T-helper 1 cell treated with Interleukin-12 subunit alpha and Interleukin-12 subunit beta and Interleukin-4 antibody, amounts not matched to agents 30 μg/mL and 1 μg/mL, for 36 hours (primary cell): ENCODE results near the gene DOK3.

Experiments
- H3K27ac Mint-ChIP-seq: one replicate; pipeline ENCODE4 v1.8.0; 2021; ENCODE audit warnings: mild to moderate bottlenecking, mixed read lengths
- H3K27me3 Mint-ChIP-seq: one replicate; pipeline ENCODE4 v1.8.0; 2021; ENCODE audit warnings: low read depth, mixed read lengths
- H3K36me3 Mint-ChIP-seq: one replicate; pipeline ENCODE4 v1.8.0; 2021; ENCODE audit warnings: low read depth, mixed read lengths
- H3K4me1 Mint-ChIP-seq: one replicate; pipeline ENCODE4 v1.8.0; 2021; ENCODE audit warnings: low read depth, mixed read lengths
- H3K4me3 Mint-ChIP-seq: one replicate; pipeline ENCODE4 v1.8.0; 2021; ENCODE audit warnings: mild to moderate bottlenecking, moderate library complexity, mixed read lengths
- H3K9me3 Mint-ChIP-seq: one replicate; pipeline ENCODE4 v1.8.0; 2021; ENCODE audit warnings: mixed read lengths

The DOK3 gene

DNA sequence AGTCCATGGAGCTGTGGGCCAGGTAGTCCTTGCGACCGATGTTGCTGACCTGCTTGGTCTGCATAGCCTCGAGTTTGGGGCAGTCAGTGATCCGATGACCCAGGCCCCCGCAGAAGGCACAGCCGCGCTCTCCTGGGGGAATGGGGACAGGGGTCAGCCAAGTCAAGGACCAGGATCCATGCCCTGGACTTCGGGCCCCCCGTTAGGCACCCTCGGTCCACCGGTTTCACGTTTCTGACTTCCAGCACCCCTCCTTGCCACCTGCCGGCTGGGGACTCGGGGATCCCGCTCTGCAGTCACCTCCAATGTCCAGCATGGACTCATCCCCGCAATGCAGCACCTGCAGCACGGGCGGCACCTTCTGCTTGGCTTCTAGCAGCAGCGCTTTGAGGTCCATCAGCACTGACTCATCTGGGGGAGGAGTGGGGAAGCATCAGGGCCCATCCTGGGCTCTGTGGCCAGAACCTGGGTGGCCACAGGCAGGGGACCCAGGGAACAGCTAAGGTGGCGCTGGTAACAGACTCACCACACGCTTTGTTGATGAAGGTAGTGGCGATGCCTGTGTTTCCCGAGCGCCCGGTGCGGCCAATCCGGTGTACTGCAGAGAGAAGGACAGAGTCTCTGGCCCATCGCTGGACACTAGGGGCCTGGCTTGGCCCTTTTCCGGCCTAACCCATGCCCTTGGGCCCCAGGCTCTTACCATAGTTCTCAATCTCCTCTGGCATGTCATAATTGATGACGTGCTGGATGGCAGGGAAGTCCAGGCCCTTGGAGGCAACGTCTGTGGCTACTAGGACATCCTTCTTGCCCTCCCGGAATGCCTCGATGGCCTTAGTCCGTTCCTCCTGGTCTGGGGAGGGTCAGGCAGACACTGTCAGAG, 2.4 kb upstream of the DOK3 start:
- no peak overlapping the region for H3K4me3 Mint-ChIP-seq
- H3K36me3 Mint-ChIP-seq = peaks cover 38% of the 10 kb centered on the region
- no peaks in the 10 kb centered on the region for H3K27me3 Mint-ChIP-seq
- no peaks in the 10 kb centered on the region for H3K9me3 Mint-ChIP-seq
- no peak overlapping the region for H3K27ac Mint-ChIP-seq
- peaks cover 23% of the 10 kb centered on the region for H3K4me1 Mint-ChIP-seq

DNA sequence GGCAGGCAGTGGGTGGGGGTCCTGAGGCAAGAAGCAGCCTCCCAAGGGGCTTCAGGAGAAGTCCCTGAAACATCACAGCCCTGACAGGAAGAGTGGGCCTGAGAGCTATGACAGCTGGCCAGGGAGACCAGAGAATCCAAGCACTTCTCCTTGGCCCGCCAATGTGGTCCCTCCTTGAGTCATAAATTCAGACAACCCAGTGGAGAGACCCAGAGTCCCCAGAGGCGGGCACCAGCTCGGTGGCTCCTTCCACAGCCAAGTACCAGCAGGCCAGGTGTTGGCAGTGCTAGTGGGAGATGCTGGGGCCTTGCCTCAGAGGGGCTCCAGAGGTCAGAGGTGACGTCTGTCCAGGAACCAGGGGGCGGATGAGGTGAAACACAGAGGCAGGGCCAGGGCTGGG, 1.6 kb upstream of the DOK3 start:
- Mint-ChIP-seq H3K4me1 (peaks cover 17% of the 10 kb centered on the region), H3K36me3 (peaks cover 32% of the 10 kb centered on the region), H3K27me3 (no peaks in the 10 kb centered on the region), H3K4me3 (no peak overlapping the region), H3K9me3 (no peaks in the 10 kb centered on the region), H3K27ac (no peak overlapping the region)

GRCh38 chr5:177510567-177511053, 984 bp upstream of the DOK3 start:
- Mint-ChIP-seq H3K4me1 (peaks cover 12% of the 10 kb centered on the region), H3K27me3 (no peaks in the 10 kb centered on the region), H3K9me3 (no peaks in the 10 kb centered on the region), H3K4me3 (no peak overlapping the region), H3K36me3 (peaks cover 26% of the 10 kb centered on the region), H3K27ac (no peak overlapping the region)

- Mint-ChIP-seq H3K36me3 (peaks cover 22% of the 10 kb centered on the region), H3K27ac (no peak overlapping the region), H3K4me1 (peaks cover 6% of the 10 kb centered on the region), H3K27me3 (no peaks in the 10 kb centered on the region), H3K9me3 (no peaks in the 10 kb centered on the region), H3K4me3 (no peak overlapping the region)
Observed at GRCh38 chr5:177509991-177510566, 453 bp upstream of the DOK3 start.

GRCh38 chr5:177508837-177509236, 789 bp downstream of the DOK3 start:
- peaks cover 1% of the 10 kb centered on the region for H3K4me1 Mint-ChIP-seq
- H3K4me3 Mint-ChIP-seq = no peak overlapping the region
- no peak overlapping the region for H3K27ac Mint-ChIP-seq
- peaks cover 16% of the 10 kb centered on the region for H3K36me3 Mint-ChIP-seq
- no peaks in the 10 kb centered on the region for H3K9me3 Mint-ChIP-seq
- H3K27me3 Mint-ChIP-seq = no peaks in the 10 kb centered on the region

- Mint-ChIP-seq H3K27ac (no peak overlapping the region), H3K4me3 (no peak overlapping the region), H3K36me3 (peaks cover 15% of the 10 kb centered on the region), H3K27me3 (no peaks in the 10 kb centered on the region), H3K9me3 (no peaks in the 10 kb centered on the region), H3K4me1 (peaks cover 1% of the 10 kb centered on the region)
Observed at GRCh38 chr5:177508221-177508611, 1.4 kb downstream of the DOK3 start.

DNA sequence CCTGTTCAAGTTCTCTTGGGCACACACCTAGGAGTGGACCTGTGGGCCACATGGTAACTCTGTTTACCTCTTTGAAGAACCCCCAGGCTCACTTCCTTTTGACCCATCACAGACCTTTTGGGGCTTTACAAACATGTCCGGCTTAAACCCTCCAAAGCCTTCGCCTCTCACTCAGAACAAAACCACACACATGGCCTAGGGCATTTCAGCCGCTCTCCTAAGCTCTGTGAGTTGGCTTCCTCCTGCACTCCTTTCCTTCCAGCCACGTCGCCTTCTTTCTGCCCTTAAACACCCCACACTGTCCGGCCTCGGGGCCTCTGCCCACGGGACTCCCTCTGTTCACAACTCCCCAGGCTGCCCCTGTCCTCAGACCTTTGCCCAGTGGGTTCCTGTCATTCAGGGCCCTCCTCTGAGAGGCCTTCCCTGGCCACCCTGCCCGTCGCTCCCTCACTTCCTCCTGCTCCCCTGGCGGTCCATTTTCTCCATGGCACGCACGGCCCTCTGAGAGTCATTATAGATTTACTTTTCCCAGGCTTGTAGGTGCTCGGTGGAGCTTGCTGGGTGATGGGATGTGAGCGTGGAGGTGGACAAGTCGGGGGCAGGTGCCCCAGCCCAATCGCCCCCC, 1.9 kb downstream of the DOK3 start:
- peaks cover 1% of the 10 kb centered on the region for H3K4me1 Mint-ChIP-seq
- H3K4me3 Mint-ChIP-seq = no peak overlapping the region
- H3K27me3 Mint-ChIP-seq = no peaks in the 10 kb centered on the region
- no peaks in the 10 kb centered on the region for H3K9me3 Mint-ChIP-seq
- no peak overlapping the region for H3K27ac Mint-ChIP-seq
- peaks cover 12% of the 10 kb centered on the region for H3K36me3 Mint-ChIP-seq

GRCh38 chr5:177507165-177507564, 2.5 kb downstream of the DOK3 start:
- peaks cover 8% of the 10 kb centered on the region for H3K36me3 Mint-ChIP-seq
- no peak overlapping the region for H3K4me3 Mint-ChIP-seq
- peaks cover 1% of the 10 kb centered on the region for H3K4me1 Mint-ChIP-seq
- no peak overlapping the region for H3K27ac Mint-ChIP-seq
- no peaks in the 10 kb centered on the region for H3K9me3 Mint-ChIP-seq
- H3K27me3 Mint-ChIP-seq = no peaks in the 10 kb centered on the region

GRCh38 chr5:177505075-177505474, 4.6 kb downstream of the DOK3 start:
- peaks cover 4% of the 10 kb centered on the region for H3K27me3 Mint-ChIP-seq

GRCh38 chr5:177504086-177505056, 5.3 kb downstream of the DOK3 start:
- Mint-ChIP-seq H3K27ac (no peak overlapping the region), H3K4me3 (no peak overlapping the region), H3K9me3 (no peaks in the 10 kb centered on the region), H3K27me3 (peaks cover 10% of the 10 kb centered on the region), H3K36me3 (peaks cover 2% of the 10 kb centered on the region), H3K4me1 (peaks cover 2% of the 10 kb centered on the region)

More at GRCh38 chr5:177505075-177505474, 4.6 kb downstream of the DOK3 start:
- no peaks in the 10 kb centered on the region for H3K9me3 Mint-ChIP-seq
- peaks cover 2% of the 10 kb centered on the region for H3K36me3 Mint-ChIP-seq
- no peak overlapping the region for H3K27ac Mint-ChIP-seq
- no peak overlapping the region for H3K4me3 Mint-ChIP-seq
- peaks cover 4% of the 10 kb centered on the region for H3K4me1 Mint-ChIP-seq

DNA sequence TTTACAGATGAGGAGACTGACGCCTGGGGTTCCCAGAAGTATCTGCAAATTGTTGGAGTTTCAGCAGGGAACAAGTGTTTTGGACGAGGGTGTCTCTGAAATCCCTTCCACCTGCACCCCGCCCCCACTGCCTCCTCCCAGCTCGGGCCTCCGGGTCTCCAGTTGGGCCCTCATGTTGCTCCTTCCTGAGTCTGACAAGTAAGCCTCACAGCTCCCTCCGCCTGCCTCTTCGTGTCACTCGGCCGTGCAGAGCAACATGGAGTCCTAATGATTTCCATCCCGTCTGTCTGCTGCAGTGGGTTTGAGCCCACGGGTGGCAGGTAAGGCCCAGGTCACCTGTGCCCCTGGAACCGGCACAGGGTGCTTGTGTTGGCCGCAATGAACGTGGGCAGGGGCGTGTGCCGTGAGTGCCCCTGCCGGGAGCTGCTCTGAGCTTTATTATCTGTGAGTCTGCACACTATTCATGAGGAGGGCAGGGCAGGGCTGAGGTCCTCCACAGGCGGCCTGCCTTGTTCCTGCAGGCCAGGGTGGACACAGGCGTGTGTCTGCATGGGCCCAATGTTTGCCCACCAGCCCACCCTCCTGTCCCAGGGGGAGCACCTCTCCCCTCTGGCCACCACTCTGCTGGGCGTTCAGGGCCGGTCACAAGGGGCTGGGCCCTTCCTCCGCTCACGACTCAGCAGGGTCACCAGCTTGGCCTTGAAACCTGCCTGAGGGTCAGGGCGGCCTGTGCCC, 6.1 kb downstream of the DOK3 start:
- Mint-ChIP-seq H3K36me3 (peaks cover 3% of the 10 kb centered on the region), H3K4me1 (peaks cover 7% of the 10 kb centered on the region), H3K27ac (no peak overlapping the region), H3K27me3 (peaks cover 15% of the 10 kb centered on the region), H3K4me3 (no peak overlapping the region), H3K9me3 (no peaks in the 10 kb centered on the region)

DNA sequence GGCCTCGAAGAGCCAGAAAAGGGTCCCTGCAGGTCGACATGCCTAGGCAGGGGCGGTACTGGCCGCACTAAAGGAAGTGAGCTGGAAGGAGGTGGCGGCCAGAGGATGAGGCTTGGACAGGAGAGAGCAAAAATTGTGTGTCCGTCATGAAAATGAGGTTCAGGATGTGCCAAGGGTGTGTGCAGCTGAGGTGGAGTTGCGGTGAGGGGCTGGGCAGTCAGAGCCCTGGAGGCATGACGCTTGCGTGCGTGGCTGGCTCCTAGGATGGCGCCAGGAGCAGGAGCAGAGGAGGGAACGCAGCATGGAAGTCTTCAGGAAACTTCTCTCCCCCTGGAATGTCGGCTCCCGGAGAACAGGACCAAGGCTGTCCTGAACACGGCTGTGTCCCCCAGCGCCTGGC, 6.7 kb downstream of the DOK3 start:
- Mint-ChIP-seq H3K9me3 (no peaks in the 10 kb centered on the region), H3K4me1 (peaks cover 11% of the 10 kb centered on the region), H3K27me3 (peaks cover 22% of the 10 kb centered on the region), H3K4me3 (no peak overlapping the region), H3K36me3 (peaks cover 3% of the 10 kb centered on the region), H3K27ac (no peak overlapping the region)

- no peaks in the 10 kb centered on the region for H3K9me3 Mint-ChIP-seq
- peaks cover 24% of the 10 kb centered on the region for H3K27me3 Mint-ChIP-seq
- peaks cover 14% of the 10 kb centered on the region for H3K4me1 Mint-ChIP-seq
- no peak overlapping the region for H3K27ac Mint-ChIP-seq
- H3K4me3 Mint-ChIP-seq = no peak overlapping the region
- H3K36me3 Mint-ChIP-seq = peaks cover 3% of the 10 kb centered on the region
Observed at GRCh38 chr5:177501874-177502678, 7.5 kb downstream of the DOK3 start.
